Stimulated activated effector memory CD8-positive, alpha-beta T cell treated with anti-CD3 and anti-CD28 coated beads, Interleukin-12 subunit alpha, Interleukin-12 subunit beta, amount 100 ng/mL, for 72 hours (primary cell): ENCODE measurements around the gene CYP4F2.
A peak's percentile ranks its signal among the peaks of the same experiment; 100 is the strongest.
"Not testable (repeated sequence)": the region's sequence is repeated elsewhere in the genome, so short reads cannot be mapped to it uniquely, and the experiment has no call there.

Experiments
- ATAC-seq: fragments of 150-1000 bp; cut with Tn5 transposase; 2 replicates; pipeline ENCODE4 v1.10.0; 2021
- DNase-seq, 2 donors: peaks; one replicate each; pipeline ENCODE4 v3.0.0; 2021 to 2022; ENCODE audit warnings: low spot score in 2 of 2
- H3K27ac Mint-ChIP-seq: one replicate; pipeline ENCODE4 v1.8.0; 2022; ENCODE audit warnings: mild to moderate bottlenecking, mixed read lengths
- H3K36me3 Mint-ChIP-seq: one replicate; pipeline ENCODE4 v1.8.0; 2022; ENCODE audit warnings: mild to moderate bottlenecking, mixed read lengths
- H3K4me1 Mint-ChIP-seq: one replicate; pipeline ENCODE4 v1.8.0; 2022; ENCODE audit warnings: mixed read lengths
- H3K4me3 Mint-ChIP-seq: one replicate; pipeline ENCODE4 v1.8.0; 2022; ENCODE audit warnings: mild to moderate bottlenecking, mixed read lengths
- H3K9me3 Mint-ChIP-seq: one replicate; pipeline ENCODE4 v1.8.0; 2022; ENCODE audit warnings: mixed read lengths

CYP4F2 gene, protein sequence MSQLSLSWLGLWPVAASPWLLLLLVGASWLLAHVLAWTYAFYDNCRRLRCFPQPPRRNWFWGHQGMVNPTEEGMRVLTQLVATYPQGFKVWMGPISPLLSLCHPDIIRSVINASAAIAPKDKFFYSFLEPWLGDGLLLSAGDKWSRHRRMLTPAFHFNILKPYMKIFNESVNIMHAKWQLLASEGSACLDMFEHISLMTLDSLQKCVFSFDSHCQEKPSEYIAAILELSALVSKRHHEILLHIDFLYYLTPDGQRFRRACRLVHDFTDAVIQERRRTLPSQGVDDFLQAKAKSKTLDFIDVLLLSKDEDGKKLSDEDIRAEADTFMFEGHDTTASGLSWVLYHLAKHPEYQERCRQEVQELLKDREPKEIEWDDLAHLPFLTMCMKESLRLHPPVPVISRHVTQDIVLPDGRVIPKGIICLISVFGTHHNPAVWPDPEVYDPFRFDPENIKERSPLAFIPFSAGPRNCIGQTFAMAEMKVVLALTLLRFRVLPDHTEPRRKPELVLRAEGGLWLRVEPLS

DNA sequence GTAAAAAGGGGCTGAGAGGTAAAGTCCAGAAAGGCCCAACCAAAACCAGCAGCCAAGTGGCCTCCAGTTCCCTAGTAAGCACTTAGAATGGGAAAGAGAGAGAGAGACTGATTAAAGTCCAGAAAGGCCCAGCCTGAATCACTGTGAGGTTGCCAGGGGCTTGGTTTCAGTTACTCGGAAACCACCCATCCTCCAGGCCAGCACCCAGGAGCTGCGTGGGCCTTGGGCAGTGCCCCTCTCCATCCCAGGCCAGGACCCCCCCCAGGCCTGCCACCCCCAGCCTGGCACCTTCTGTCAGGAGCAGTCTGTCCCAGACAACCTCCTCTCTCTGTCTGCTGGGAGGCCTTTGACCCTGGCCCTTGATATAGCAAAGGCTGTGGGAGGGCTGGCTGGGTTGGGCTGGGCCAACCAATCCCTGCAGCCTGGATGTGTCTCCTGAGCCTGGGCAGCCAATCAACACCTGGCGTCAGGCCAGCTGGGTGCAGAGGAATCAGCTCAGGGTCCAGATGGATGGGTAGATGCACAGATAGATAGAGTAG lies at the start of gene CYP4F2:
TSS of gene CYP4F2 (minus strand) at position 337 of the 539 bp plus-strand sequence. CDS start 463 bp downstream, outside the sequence.
- ATAC-seq (no peak), DNase-seq (peak in 1 of 2 donors; percentile 42)
- Mint-ChIP-seq H3K9me3 (no peaks in the 10 kb centered on the region), H3K4me1 (no peaks in the 10 kb centered on the region), H3K36me3 (no peaks in the 10 kb centered on the region), H3K27ac (no peak within 1 kb of the TSS), H3K4me3 (no peak within 1 kb of the TSS)

DNA sequence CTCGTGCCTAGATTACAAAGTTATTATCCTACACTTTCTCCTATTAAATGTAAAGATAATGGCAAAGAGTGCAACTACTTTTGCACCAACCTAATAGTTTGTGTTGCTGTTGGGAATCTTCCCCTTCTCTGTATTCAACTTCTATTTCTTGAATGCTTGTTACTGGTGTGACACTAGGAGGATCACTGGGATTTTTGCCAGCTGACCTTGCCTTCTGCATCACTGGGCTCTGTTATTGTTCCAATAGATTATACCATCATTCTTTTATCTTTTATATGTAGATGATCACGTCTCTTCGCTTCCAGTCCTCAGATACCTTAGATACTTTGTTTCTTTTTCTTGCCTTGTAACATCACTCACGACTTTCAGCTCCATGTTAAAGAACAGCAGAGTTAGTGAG lies 47.4 kb upstream of the CYP4F2 start:
- H3K4me3 Mint-ChIP-seq: no peak overlapping the region
- DNase-seq (no peak), ATAC-seq (no peak)
- H3K36me3 Mint-ChIP-seq: no peaks in the 10 kb centered on the region
- H3K27ac Mint-ChIP-seq: no peak overlapping the region
- H3K4me1 Mint-ChIP-seq: no peaks in the 10 kb centered on the region
- peaks cover 13% of the 10 kb centered on the region for H3K9me3 Mint-ChIP-seq

DNA sequence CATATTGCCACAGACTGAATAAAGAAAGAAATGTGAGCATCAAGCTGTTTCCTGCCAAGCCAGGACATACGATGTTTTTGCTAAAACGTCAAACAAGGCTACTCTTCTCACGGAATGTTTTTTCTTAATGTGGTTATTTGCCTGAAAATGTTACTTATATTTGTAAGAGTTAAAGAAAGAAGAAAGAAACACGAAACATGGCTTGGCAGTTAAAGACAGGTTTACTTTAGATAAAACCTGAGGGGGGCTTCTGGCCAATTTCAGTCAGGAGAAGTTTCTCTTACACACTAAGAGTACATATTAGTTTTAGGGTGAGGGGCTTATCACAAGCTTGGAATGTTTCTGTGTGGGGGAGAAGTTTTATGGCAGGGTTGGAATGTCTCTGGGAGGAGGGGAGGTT lies 46.5 kb upstream of the CYP4F2 start:
- DNase-seq (no peak), ATAC-seq (no peak)
- H3K4me1 Mint-ChIP-seq: no peaks in the 10 kb centered on the region
- no peaks in the 10 kb centered on the region for H3K36me3 Mint-ChIP-seq
- H3K4me3 Mint-ChIP-seq: no peak overlapping the region
- H3K9me3 Mint-ChIP-seq: peaks cover 9% of the 10 kb centered on the region
- no peak overlapping the region for H3K27ac Mint-ChIP-seq

DNA sequence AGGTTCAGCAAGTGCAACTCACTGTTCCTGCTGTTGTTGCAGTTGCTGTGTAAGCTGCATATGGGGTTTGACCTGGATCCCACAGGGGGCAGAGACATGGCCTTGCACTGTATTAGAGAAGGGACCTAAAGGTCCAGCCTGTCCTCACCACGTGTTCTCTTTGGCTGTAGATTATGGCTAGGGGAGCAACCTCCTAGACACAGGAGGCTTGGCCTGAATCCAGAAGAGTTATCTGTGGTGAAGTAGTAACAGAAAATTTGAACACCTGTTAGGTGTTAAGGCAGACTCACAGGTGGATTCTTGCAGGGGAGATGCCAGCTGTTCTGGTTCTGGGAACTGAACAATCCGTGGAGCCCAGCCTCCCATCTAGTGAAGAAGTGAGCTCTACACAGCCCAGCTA lies 39.9 kb upstream of the CYP4F2 start:
- no peak overlapping the region for H3K4me3 Mint-ChIP-seq
- no peak overlapping the region for H3K27ac Mint-ChIP-seq
- H3K36me3 Mint-ChIP-seq: no peaks in the 10 kb centered on the region
- ATAC-seq (no peak), DNase-seq (no peak)
- no peaks in the 10 kb centered on the region for H3K9me3 Mint-ChIP-seq
- H3K4me1 Mint-ChIP-seq: peaks cover 4% of the 10 kb centered on the region

DNA sequence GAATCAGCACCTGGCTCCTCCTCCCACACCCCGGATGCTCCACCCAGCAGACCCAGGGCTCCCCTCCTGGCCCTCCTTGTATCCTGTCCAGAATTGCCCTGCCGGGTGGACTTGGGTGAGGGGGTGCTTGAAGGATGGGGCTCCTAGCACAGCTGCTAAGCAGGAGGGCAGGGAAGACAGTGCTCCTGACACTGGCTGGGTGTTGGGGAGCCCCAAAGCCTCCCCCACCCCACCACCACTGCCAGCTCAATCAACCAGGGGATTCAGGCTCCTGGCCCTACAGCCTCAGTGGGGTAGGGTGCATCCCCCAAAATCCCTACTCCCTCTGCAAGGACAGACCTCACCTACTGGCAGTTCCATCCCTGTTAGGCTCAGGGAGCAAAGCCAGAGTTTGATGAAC lies 39.1 kb upstream of the CYP4F2 start:
- DNase-seq: no peak
- Mint-ChIP-seq H3K4me1 (peaks cover 4% of the 10 kb centered on the region), H3K4me3 (no peak overlapping the region), H3K36me3 (no peaks in the 10 kb centered on the region), H3K9me3 (no peaks in the 10 kb centered on the region), H3K27ac (no peak overlapping the region)
- ATAC-seq: no peak

DNA sequence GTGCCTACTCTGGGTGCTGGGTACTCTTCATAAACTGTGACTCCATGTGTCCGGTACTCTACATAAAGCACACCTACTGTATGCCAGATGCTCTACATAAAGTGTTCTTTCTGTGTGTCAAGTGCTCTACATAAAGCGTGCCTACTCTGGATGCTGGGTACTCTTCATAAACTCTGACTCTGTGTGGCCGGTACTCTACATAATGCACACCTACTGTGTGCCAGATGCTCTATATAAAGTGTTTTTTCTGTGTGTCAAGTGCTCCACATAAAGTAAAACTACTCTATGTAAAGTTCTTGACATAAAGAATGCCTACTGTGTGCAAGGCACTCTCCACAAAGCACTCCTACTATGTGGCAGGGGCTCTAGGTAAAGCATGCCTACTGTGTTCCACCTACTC lies 38.3 kb upstream of the CYP4F2 start:
- no peak for ATAC-seq
- no peak overlapping the region for H3K4me3 Mint-ChIP-seq

DNA sequence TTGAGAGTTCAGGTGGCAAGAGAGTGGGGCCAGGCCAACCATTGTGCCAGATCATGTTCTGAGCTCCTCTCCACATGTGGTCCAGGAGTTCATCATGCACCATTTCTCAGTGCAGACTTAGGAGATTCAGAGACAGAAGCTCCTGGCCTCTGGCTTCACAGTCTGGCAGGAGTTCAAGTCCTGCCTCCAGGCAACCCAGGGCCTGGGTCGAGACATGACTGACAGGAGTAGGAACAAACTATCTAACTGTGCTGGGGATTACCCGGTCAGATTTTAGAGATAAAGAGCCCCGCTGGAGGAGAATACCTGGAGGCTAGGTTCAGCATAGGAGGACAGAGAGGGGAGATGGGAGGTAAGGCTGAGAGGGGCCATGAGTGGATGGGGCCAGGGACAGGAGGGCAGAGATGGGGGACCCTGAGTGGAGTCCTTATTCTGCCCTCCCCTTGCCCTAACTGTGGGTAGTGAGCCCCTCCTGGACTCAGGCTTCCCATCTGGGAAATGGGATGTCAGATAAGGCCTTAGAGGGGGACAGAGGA lies 37.4 kb upstream of the CYP4F2 start:
- peaks cover 6% of the 10 kb centered on the region for H3K9me3 Mint-ChIP-seq
- H3K4me3 Mint-ChIP-seq: no peak overlapping the region
- peaks cover 6% of the 10 kb centered on the region for H3K36me3 Mint-ChIP-seq
- no peak for ATAC-seq
- DNase-seq: peak in 1 of 2 donors; percentile 35
- no peak overlapping the region for H3K27ac Mint-ChIP-seq
- peaks cover 4% of the 10 kb centered on the region for H3K4me1 Mint-ChIP-seq

More for the DNA sequence above, 38.3 kb upstream of the CYP4F2 start:
- peaks cover 2% of the 10 kb centered on the region for H3K9me3 Mint-ChIP-seq
- H3K27ac Mint-ChIP-seq: no peak overlapping the region
- no peak for DNase-seq
- peaks cover 4% of the 10 kb centered on the region for H3K4me1 Mint-ChIP-seq
- H3K36me3 Mint-ChIP-seq: peaks cover 3% of the 10 kb centered on the region

DNA sequence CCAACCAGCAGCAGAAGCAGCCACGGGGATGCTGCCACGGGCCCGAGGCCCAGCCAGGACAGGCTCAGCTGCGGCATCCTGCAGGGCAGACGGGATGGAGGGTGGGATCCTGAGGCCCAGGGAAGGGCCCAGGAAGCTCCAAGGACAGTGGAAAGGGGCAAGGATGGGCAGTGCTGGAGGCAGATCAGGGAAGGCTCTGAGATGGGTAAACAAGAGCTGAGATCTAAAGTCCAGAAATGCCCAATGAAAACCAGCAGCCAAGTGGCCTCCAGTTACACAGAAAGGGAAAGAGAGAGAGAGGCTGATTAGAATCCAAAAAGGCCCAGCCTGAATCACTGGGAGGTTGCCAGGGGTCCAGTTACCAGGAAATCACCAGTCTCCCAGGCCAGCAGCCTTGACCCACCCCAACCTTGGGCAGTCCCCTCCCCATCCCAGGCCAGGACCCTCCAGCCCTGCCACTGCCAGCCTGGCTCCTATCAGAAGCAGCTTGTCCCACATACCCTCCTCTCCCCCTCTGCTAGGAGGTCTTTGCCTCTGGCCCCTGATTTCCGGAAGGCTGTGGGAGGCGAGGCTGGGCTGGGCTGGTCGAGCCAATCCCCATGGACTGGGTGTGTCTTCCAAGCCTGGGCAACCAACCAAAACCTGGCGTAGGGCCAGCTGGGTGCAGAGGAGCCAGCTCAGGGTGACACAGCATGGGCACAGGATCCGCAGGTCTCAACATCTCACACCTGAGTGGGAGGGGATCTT lies 36.6 kb upstream of the CYP4F2 start, which contains the start of gene CYP4F11:
TSS of gene CYP4F11 (minus strand) at position 198 of the 747 bp plus-strand sequence. CDS start at position 77, 121 bp downstream.
- H3K9me3 Mint-ChIP-seq: peaks cover 6% of the 10 kb centered on the region
- ATAC-seq: no peak
- H3K36me3 Mint-ChIP-seq: peaks cover 6% of the 10 kb centered on the region
- no peak within 1 kb of the TSS for H3K27ac Mint-ChIP-seq
- peaks cover 4% of the 10 kb centered on the region for H3K4me1 Mint-ChIP-seq
- peak in 1 of 2 donors; percentile 38 for DNase-seq
- no peak within 1 kb of the TSS for H3K4me3 Mint-ChIP-seq

DNA sequence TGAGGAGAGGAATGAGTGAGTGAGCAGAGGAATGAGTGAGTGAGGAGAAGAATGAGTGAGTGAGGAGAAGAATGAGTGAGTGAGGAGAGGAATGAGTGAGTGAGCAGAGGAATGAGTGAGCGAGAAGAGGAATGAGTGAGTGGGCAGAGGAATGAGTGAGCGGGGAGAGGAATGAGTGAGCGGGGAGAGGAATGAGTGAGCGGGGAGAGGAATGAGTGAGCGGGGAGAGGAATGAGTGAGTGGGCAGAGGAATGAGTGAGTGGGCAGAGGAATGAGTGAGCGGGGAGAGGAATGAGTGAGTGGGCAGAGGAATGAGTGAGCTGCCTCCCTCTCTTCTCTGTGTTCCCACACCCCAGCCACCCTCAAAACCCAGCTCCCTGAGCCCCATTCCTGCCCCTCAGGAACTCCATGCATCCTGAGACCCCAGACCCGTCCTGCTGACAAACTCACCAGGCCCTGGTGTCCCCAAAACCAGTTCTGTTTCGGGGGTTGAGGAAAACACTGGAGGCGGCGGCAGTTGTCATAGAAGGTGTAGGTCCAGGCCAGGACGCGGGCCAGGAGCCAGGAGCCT lies 36.0 kb upstream of the CYP4F2 start:
- peak in 1 of 2 donors; percentile 66 for DNase-seq
- not testable (repeated sequence) for H3K4me1 Mint-ChIP-seq, H3K4me3 Mint-ChIP-seq, ATAC-seq, H3K9me3 Mint-ChIP-seq, H3K27ac Mint-ChIP-seq, H3K36me3 Mint-ChIP-seq

DNA sequence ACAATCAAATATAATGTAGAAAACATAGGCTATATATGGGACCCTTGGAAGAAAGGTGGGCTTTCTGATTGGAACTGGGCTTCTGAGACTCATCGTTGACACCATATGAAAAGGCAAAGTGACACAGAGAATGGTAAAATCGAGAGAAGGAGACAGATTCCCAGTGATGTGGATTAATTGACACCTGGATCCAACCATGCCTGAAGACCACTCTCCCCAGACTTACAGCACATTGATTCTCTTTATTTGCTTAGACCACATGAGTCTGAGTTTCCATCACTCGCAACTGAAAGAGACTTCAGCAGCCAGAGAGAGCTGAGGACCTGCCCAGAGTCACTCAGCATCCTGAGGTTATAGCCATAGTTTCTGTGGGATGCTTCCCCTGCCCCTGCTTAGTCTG lies 30.4 kb upstream of the CYP4F2 start:
- Mint-ChIP-seq H3K4me3 (no peak overlapping the region), H3K36me3 (peaks cover 6% of the 10 kb centered on the region), H3K27ac (no peak overlapping the region), H3K9me3 (peaks cover 6% of the 10 kb centered on the region), H3K4me1 (no peaks in the 10 kb centered on the region)
- DNase-seq (no peak), ATAC-seq (no peak)

DNA sequence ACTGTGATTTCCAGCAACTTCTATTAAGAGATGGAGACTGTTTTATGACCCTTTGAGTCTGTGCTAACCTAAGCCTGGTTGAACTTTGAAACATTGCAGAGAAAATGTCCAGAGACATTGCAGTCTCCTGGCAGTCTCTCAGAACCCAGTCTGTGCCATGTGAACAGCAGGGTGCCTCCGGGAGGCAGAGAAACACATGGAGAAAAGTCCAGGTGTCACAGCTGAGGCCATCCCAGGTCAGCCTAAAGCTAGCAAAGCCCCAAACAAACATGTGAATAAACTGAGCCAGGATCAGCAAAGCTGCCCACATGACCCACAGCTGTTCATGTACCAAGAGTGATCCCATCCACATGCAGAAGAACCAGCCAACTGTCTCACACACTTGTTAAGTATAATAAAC lies 28.6 kb upstream of the CYP4F2 start:
- Mint-ChIP-seq H3K4me3 (no peak overlapping the region), H3K36me3 (peaks cover 6% of the 10 kb centered on the region), H3K4me1 (no peaks in the 10 kb centered on the region), H3K27ac (no peak overlapping the region), H3K9me3 (peaks cover 6% of the 10 kb centered on the region)
- ATAC-seq (no peak), DNase-seq (no peak)

DNA sequence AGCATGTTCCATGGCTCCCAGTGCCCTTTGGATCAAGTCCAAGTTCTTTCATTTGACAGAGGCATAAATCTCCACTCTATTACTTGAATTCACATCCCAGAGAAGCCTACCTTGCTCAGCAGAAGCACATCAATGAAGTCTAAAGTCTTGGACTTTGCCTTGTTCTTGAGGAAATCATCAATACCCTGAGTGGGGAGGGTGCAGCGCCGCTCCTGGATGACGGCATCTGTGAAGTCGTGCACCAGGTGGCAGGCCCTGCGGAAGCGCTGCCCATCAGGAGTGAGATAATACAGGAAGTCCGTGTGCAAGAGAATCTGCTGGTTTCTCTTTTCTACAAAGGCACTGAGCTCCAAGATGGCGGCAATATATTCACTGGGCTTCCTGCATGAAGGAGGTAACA lies 25.8 kb upstream of the CYP4F2 start:
- Mint-ChIP-seq H3K9me3 (no peaks in the 10 kb centered on the region), H3K27ac (no peak overlapping the region), H3K4me3 (no peak overlapping the region), H3K4me1 (no peaks in the 10 kb centered on the region), H3K36me3 (no peaks in the 10 kb centered on the region)
- ATAC-seq: no peak
- DNase-seq: no peak

DNA sequence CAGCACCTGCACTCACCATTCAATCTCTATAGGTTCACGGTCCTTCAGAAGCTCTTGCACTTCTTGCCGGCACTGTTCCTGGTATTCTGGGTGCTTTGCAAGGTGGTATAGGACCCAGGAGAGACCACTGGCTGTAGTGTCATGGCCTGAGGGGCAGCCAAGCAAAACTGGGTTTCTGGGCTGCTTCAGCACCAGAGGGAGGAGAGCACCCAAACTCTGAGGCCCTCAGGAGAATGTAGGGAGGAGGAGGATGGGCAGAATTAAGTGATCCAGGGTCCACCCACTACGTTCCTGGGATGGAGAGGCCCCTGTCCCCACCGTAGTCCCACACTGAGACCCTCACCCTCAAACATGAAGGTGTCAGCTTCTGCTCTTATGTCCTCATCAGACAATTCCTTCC lies 24.1 kb upstream of the CYP4F2 start:
- ATAC-seq: no peak
- no peaks in the 10 kb centered on the region for H3K4me1 Mint-ChIP-seq
- no peaks in the 10 kb centered on the region for H3K9me3 Mint-ChIP-seq
- no peaks in the 10 kb centered on the region for H3K36me3 Mint-ChIP-seq
- no peak overlapping the region for H3K4me3 Mint-ChIP-seq
- no peak for DNase-seq
- no peak overlapping the region for H3K27ac Mint-ChIP-seq

DNA sequence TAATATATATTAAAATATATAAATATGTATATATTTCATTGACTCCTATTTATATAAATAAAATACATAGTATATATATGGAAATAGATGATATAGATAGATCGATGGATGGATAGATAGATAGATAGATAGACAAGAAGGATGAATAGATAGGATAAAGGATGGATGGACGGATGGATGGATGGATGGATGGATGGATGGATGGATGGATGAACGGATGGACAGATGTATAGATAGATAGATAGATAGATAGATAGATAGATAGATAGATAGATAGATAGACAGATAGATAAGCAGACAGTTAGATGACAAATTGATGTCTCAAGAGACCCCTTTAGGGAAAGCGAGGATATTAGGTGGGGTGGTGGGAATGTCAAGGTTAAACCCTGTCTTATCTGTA lies 21.4 kb upstream of the CYP4F2 start:
- H3K9me3 Mint-ChIP-seq: peaks cover 8% of the 10 kb centered on the region
- H3K4me1 Mint-ChIP-seq: no peaks in the 10 kb centered on the region
- H3K27ac Mint-ChIP-seq: no peak overlapping the region
- H3K36me3 Mint-ChIP-seq: no peaks in the 10 kb centered on the region
- no peak for DNase-seq
- no peak overlapping the region for H3K4me3 Mint-ChIP-seq
- ATAC-seq: no peak

DNA sequence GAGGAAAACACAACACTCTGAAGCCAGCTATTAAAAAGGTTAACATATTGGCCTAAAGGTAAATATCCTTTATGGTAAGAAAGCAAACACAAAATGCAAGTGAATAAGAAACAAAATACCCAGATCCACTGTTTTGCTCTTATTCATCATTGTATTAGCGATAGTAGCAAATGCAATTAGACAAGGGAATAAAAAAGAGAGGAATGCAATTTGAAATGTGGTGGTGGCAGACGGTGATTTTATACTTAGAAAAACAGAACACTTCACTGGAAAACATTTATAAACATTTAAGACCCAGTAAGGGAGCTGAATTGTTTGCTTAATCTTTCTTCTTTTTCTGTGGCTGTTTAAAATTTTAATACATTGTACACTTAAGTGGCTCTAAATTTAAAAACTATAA lies 17.2 kb upstream of the CYP4F2 start:
- H3K27ac Mint-ChIP-seq: no peak overlapping the region
- no peak overlapping the region for H3K4me3 Mint-ChIP-seq
- H3K36me3 Mint-ChIP-seq: no peaks in the 10 kb centered on the region
- peaks cover 7% of the 10 kb centered on the region for H3K4me1 Mint-ChIP-seq
- DNase-seq (no peak), ATAC-seq (no peak)
- peaks cover 8% of the 10 kb centered on the region for H3K9me3 Mint-ChIP-seq
